ENCODE results near the gene YEATS4.

YEATS4 gene

DNA sequence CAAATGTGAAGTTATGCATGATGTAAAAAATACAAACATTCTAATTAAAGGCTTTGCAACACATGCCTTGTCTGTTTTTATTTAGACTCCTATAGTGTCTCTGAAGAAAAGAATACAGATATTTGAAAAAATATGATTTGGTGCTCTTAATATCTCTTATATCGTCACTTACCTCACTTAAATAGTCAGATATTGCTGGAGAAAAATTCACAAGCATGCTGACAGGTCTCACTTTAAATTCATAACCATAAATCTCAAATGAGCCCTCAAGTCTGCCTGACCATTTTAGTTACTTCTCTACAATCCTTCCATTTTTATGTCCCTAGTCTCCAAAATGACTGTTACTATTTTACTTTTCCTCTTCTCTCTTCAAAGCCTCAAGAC, 5.4 kb upstream of the YEATS4 start:
- Histone ChIP-seq H3K4me3 (replicated peaks; ENCODE audit: insufficient read depth, low read length) (no peak overlapping the region), H3K27ac (replicated peaks) (no peak overlapping the region), H3K27me3 (ENCODE audit: insufficient read depth, poor library complexity, severe bottlenecking) (no peaks in the 10 kb centered on the region)
- DNase-seq (ENCODE audit: low read depth in 1 of 2, low spot score in 1 of 2), result no peak
- no peak for TF ChIP-seq SPI1 (IDR thresholded peaks at IDR 0.05; ENCODE audit: borderline replicate concordance, low read depth)
- TF ChIP-seq, protein P1, sequence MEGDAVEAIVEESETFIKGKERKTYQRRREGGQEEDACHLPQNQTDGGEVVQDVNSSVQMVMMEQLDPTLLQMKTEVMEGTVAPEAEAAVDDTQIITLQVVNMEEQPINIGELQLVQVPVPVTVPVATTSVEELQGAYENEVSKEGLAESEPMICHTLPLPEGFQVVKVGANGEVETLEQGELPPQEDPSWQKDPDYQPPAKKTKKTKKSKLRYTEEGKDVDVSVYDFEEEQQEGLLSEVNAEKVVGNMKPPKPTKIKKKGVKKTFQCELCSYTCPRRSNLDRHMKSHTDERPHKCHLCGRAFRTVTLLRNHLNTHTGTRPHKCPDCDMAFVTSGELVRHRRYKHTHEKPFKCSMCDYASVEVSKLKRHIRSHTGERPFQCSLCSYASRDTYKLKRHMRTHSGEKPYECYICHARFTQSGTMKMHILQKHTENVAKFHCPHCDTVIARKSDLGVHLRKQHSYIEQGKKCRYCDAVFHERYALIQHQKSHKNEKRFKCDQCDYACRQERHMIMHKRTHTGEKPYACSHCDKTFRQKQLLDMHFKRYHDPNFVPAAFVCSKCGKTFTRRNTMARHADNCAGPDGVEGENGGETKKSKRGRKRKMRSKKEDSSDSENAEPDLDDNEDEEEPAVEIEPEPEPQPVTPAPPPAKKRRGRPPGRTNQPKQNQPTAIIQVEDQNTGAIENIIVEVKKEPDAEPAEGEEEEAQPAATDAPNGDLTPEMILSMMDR (IDR thresholded peaks at IDR 0.05; ENCODE audit: insufficient read depth, low read length), result no peak
- TF ChIP-seq GABPA (IDR thresholded peaks at IDR 0.05; ENCODE audit: low read depth), result no peak
- TF ChIP-seq, protein P2, sequence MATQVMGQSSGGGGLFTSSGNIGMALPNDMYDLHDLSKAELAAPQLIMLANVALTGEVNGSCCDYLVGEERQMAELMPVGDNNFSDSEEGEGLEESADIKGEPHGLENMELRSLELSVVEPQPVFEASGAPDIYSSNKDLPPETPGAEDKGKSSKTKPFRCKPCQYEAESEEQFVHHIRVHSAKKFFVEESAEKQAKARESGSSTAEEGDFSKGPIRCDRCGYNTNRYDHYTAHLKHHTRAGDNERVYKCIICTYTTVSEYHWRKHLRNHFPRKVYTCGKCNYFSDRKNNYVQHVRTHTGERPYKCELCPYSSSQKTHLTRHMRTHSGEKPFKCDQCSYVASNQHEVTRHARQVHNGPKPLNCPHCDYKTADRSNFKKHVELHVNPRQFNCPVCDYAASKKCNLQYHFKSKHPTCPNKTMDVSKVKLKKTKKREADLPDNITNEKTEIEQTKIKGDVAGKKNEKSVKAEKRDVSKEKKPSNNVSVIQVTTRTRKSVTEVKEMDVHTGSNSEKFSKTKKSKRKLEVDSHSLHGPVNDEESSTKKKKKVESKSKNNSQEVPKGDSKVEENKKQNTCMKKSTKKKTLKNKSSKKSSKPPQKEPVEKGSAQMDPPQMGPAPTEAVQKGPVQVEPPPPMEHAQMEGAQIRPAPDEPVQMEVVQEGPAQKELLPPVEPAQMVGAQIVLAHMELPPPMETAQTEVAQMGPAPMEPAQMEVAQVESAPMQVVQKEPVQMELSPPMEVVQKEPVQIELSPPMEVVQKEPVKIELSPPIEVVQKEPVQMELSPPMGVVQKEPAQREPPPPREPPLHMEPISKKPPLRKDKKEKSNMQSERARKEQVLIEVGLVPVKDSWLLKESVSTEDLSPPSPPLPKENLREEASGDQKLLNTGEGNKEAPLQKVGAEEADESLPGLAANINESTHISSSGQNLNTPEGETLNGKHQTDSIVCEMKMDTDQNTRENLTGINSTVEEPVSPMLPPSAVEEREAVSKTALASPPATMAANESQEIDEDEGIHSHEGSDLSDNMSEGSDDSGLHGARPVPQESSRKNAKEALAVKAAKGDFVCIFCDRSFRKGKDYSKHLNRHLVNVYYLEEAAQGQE (IDR thresholded peaks at IDR 0.05; ENCODE audit: insufficient replicate concordance, low read depth), result no peak
- no peak for TF ChIP-seq POLR2AphosphoS5 (IDR thresholded peaks at IDR 0.05; ENCODE audit: low read depth)

DNA sequence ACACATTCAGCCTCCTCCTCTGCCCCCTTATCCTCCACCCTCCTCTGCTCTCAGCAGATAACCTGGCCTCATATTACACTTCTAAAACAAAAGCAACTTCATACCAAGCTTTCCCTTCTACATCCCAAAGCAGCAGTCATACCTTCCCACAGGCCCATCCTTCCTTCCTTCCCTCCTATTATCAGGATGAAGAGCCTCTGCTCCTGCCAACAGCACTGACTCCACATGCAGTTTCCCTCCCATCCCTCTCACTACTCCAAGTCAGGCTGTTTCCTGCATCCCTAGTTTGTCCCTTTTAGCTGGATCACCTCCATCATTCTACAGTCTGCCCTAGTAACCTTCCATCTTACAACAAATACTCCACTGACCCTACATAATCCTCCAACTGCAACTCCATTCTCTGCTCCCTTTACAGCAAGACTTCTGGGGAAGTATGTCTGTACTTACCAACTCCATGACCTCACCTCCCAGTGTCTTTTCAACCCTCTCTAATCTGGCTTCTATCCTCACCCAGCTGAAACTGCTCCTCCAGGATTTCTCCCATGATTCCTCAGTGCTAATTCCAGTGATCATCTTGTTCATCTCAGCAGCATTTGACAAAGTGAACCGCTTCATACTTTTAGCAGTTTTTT, 4.9 kb upstream of the YEATS4 start:
- H3K4me3 ChIP-seq (replicated peaks; ENCODE audit: insufficient read depth, low read length), result no peak overlapping the region
- TF ChIP-seq, protein P2 (IDR thresholded peaks at IDR 0.05; ENCODE audit: insufficient replicate concordance, low read depth), result no peak
- TF ChIP-seq, protein P1 (IDR thresholded peaks at IDR 0.05; ENCODE audit: insufficient read depth, low read length), result no peak
- TF ChIP-seq POLR2AphosphoS5 (IDR thresholded peaks at IDR 0.05; ENCODE audit: low read depth) (peak; percentile 52; the same call in 1 of the 2 replicates), SPI1 (IDR thresholded peaks at IDR 0.05; ENCODE audit: borderline replicate concordance, low read depth) (no peak), GABPA (IDR thresholded peaks at IDR 0.05; ENCODE audit: low read depth) (no peak)
- no peak overlapping the region for H3K27ac ChIP-seq (replicated peaks)
- peak in 1 of 2 experiments; percentile 53 for DNase-seq (ENCODE audit: low read depth in 1 of 2, low spot score in 1 of 2)
- no peaks in the 10 kb centered on the region for H3K27me3 ChIP-seq (ENCODE audit: insufficient read depth, poor library complexity, severe bottlenecking)

DNA sequence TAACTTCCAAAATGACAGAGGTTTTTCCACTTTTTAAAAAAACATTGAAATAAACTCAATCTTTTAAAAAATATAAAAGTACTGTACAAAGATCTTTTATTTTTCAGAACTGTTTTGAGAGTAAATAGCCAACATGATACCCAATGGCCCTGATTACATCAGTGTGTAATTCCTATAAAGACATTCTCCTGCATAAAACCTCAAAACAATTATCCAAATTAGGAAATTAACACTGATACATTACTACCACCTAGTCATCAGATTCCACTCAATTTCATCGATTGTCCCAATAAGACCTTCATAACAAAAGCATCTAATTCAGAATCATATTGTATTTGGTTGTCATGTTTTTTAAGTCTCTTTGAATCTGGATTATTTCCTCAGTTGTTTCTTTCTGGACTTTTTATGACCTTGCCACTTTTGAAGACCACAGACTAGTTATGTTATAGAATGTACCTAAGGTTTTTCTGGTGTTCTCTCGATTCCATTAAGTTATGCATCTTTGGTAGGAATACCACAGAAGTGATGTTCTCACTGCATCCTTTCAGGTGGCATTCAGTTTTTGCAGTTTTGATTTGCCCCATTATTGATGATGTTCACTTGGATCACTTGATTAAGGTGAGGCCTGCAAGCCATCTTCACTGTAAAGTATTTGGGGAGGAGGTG, 4.0 kb upstream of the YEATS4 start:
- TF ChIP-seq GABPA (IDR thresholded peaks at IDR 0.05; ENCODE audit: low read depth), result no peak
- TF ChIP-seq, protein P1 (IDR thresholded peaks at IDR 0.05; ENCODE audit: insufficient read depth, low read length), result no peak
- TF ChIP-seq SPI1 (IDR thresholded peaks at IDR 0.05; ENCODE audit: borderline replicate concordance, low read depth), result no peak
- no peak for TF ChIP-seq POLR2AphosphoS5 (IDR thresholded peaks at IDR 0.05; ENCODE audit: low read depth)
- TF ChIP-seq, protein P2 (IDR thresholded peaks at IDR 0.05; ENCODE audit: insufficient replicate concordance, low read depth), result no peak
- DNase-seq (ENCODE audit: low read depth in 1 of 2, low spot score in 1 of 2), result no peak
- no peak overlapping the region for H3K27ac ChIP-seq (replicated peaks)

More for the DNA sequence above, 4.0 kb upstream of the YEATS4 start:
- Histone ChIP-seq H3K4me3 (replicated peaks; ENCODE audit: insufficient read depth, low read length) (no peak overlapping the region), H3K27me3 (ENCODE audit: insufficient read depth, poor library complexity, severe bottlenecking) (no peaks in the 10 kb centered on the region)
